ENCODE results near the gene DIPK2B. TPM values are rescaled to one million over a fixed set of nuclear protein-coding genes. Genes with fewer than 3 reads are reported as not detected.

Gene DIPK2B
- total RNA-seq, 1 experiment from 2014 or later, result not detected

GRCh38 chrX:45238489-45238888, 37.8 kb upstream of the DIPK2B start:
- ATAC-seq (no peak), DNase-seq (ENCODE audit: low spot score) (no peak)
- Mint-ChIP-seq H3K4me1 (no peaks in the 10 kb centered on the region), H3K27ac (no peak overlapping the region), H3K36me3 (no peaks in the 10 kb centered on the region), H3K27me3 (ENCODE audit: low read depth) (no peaks in the 10 kb centered on the region), H3K9me3 (no peaks in the 10 kb centered on the region), H3K4me3 (no peak overlapping the region)
- TF ChIP-seq, protein P1, sequence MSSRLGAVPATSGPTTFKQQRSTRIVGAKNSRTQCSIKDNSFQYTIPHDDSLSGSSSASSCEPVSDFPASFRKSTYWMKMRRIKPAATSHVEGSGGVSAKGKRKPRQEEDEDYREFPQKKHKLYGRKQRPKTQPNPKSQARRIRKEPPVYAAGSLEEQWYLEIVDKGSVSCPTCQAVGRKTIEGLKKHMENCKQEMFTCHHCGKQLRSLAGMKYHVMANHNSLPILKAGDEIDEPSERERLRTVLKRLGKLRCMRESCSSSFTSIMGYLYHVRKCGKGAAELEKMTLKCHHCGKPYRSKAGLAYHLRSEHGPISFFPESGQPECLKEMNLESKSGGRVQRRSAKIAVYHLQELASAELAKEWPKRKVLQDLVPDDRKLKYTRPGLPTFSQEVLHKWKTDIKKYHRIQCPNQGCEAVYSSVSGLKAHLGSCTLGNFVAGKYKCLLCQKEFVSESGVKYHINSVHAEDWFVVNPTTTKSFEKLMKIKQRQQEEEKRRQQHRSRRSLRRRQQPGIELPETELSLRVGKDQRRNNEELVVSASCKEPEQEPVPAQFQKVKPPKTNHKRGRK (CRISPR knock-in tag; IDR thresholded peaks at IDR 0.05; ENCODE audit: borderline replicate concordance), result no peak
- TF ChIP-seq ZNF281 (CRISPR knock-in tag; IDR thresholded peaks at IDR 0.05), result no peak
- TF ChIP-seq TEAD4 (CRISPR knock-in tag; IDR thresholded peaks at IDR 0.05), result no peak
- TF ChIP-seq CDX4 (CRISPR knock-in tag; IDR thresholded peaks at IDR 0.05; ENCODE audit: borderline replicate concordance), result no peak
- no peak for TF ChIP-seq TEAD1 (CRISPR knock-in tag; IDR thresholded peaks at IDR 0.05)
- TF ChIP-seq ELF4 (CRISPR knock-in tag; IDR thresholded peaks at IDR 0.05; ENCODE audit: low read depth), result no peak
- TF ChIP-seq GABPB1 (CRISPR knock-in tag; IDR thresholded peaks at IDR 0.05), result no peak
- TF ChIP-seq NFATC4 (CRISPR knock-in tag; IDR thresholded peaks at IDR 0.05), result no peak
- no peak for TF ChIP-seq PRRX2 (CRISPR knock-in tag; IDR thresholded peaks at IDR 0.05)
- TF ChIP-seq E2F4 (CRISPR knock-in tag; IDR thresholded peaks at IDR 0.05; ENCODE audit: borderline replicate concordance, low read depth), result no peak
- TF ChIP-seq RELA (CRISPR knock-in tag; IDR thresholded peaks at IDR 0.05; ENCODE audit: borderline replicate concordance), result no peak
- no peak for TF ChIP-seq TCF7 (CRISPR knock-in tag; IDR thresholded peaks at IDR 0.05; ENCODE audit: low read depth)
- no peak for TF ChIP-seq MLX (CRISPR knock-in tag; IDR thresholded peaks at IDR 0.05)
- TF ChIP-seq ESRRA (CRISPR knock-in tag; IDR thresholded peaks at IDR 0.05; ENCODE audit: borderline replicate concordance), result no peak
- TF ChIP-seq ZNF263 (CRISPR knock-in tag; IDR thresholded peaks at IDR 0.05; ENCODE audit: low read depth), result no peak
- TF ChIP-seq ZBTB21 (CRISPR knock-in tag; IDR thresholded peaks at IDR 0.05; ENCODE audit: borderline replicate concordance), result no peak
- TF ChIP-seq NFE2L1 (CRISPR knock-in tag; IDR thresholded peaks at IDR 0.05), result no peak
- TF ChIP-seq, protein P2, sequence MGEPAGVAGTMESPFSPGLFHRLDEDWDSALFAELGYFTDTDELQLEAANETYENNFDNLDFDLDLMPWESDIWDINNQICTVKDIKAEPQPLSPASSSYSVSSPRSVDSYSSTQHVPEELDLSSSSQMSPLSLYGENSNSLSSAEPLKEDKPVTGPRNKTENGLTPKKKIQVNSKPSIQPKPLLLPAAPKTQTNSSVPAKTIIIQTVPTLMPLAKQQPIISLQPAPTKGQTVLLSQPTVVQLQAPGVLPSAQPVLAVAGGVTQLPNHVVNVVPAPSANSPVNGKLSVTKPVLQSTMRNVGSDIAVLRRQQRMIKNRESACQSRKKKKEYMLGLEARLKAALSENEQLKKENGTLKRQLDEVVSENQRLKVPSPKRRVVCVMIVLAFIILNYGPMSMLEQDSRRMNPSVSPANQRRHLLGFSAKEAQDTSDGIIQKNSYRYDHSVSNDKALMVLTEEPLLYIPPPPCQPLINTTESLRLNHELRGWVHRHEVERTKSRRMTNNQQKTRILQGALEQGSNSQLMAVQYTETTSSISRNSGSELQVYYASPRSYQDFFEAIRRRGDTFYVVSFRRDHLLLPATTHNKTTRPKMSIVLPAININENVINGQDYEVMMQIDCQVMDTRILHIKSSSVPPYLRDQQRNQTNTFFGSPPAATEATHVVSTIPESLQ (CRISPR knock-in tag; IDR thresholded peaks at IDR 0.05), result no peak
- no peak for TF ChIP-seq MXD4 (CRISPR knock-in tag; IDR thresholded peaks at IDR 0.05; ENCODE audit: borderline replicate concordance)
- ChIA-PET POLR2A (no interaction called here), CTCF (no interaction called here)
